ENCODE data around the gene GCC1. TPM values are rescaled to one million over a fixed set of nuclear protein-coding genes. Genes with fewer than 3 reads are reported as not detected.
A peak's percentile ranks its signal among the peaks of the same experiment; 100 is the strongest.

The GCC1 gene
- polyA plus RNA-seq, 3 donors, result 5.9 to 9.2 (median 6.4) TPM

DNA sequence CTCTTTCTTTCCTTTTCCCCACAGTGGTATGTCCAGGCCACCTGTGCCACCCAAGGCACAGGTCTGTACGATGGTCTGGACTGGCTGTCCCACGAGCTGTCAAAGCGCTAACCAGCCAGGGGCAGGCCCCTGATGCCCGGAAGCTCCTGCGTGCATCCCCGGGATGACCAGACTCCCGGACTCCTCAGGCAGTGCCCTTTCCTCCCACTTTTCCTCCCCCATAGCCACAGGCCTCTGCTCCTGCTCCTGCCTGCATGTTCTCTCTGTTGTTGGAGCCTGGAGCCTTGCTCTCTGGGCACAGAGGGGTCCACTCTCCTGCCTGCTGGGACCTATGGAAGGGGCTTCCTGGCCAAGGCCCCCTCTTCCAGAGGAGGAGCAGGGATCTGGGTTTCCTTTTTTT is 5.8 kb upstream of the GCC1 start:
- peaks cover 48 to 62% of the 10 kb centered on the region in 2 donors for H3K4me1 ChIP-seq (ENCODE audit: control insufficient read depth in 1 of 2, insufficient read depth in 2 of 2, low read length in 2 of 2)
- no peak for DNase-seq
- TF ChIP-seq, protein P1, sequence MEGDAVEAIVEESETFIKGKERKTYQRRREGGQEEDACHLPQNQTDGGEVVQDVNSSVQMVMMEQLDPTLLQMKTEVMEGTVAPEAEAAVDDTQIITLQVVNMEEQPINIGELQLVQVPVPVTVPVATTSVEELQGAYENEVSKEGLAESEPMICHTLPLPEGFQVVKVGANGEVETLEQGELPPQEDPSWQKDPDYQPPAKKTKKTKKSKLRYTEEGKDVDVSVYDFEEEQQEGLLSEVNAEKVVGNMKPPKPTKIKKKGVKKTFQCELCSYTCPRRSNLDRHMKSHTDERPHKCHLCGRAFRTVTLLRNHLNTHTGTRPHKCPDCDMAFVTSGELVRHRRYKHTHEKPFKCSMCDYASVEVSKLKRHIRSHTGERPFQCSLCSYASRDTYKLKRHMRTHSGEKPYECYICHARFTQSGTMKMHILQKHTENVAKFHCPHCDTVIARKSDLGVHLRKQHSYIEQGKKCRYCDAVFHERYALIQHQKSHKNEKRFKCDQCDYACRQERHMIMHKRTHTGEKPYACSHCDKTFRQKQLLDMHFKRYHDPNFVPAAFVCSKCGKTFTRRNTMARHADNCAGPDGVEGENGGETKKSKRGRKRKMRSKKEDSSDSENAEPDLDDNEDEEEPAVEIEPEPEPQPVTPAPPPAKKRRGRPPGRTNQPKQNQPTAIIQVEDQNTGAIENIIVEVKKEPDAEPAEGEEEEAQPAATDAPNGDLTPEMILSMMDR (IDR thresholded peaks at IDR 0.05), result no peak
- H3K79me2 ChIP-seq (ENCODE audit: insufficient read depth, low read length), result peaks cover 10% of the 10 kb centered on the region
- peaks cover 0 to 4% (median 0%) of the 10 kb centered on the region in 7 donors for H3K9me3 Mint-ChIP-seq
- H3K36me3 Mint-ChIP-seq, result peaks cover 20 to 29% of the 10 kb centered on the region in 2 donors
- 100% methylated on average over 3 of the region's 7 CpGs for WGBS (ENCODE audit: insufficient coverage)
- peaks cover 0 to 5% (median 1%) of the 10 kb centered on the region in 3 donors for H3K27me3 Mint-ChIP-seq (ENCODE audit: low read depth in 3 of 3)
- H3K9ac ChIP-seq (ENCODE audit: insufficient read depth, low read length, poor library complexity, severe bottlenecking), result no peak overlapping the region
- H3K27ac ChIP-seq (ENCODE audit: low read depth in 1 of 2, low read length in 2 of 2), result no peak overlapping the region
- no peak overlapping the region for H2AFZ ChIP-seq (ENCODE audit: insufficient read depth, low read depth, low read length, poor library complexity, severe bottlenecking)
- H3K27me3 ChIP-seq (ENCODE audit: control insufficient read depth in 2 of 2, insufficient read depth in 2 of 2, low read length in 2 of 2), result no peaks in the 10 kb centered on the region
- H3K4me3 ChIP-seq (replicated peaks in 1 of 3; ENCODE audit: low read depth in 2 of 3, low read length in 3 of 3), result no peak overlapping the region
- H3K9me3 ChIP-seq (replicated peaks in 1 of 2; ENCODE audit: control insufficient read depth in 1 of 2, insufficient read depth in 1 of 2, low read length in 2 of 2), result no peaks in the 10 kb centered on the region
- peaks cover 57% of the 10 kb centered on the region for H3K4me1 Mint-ChIP-seq
- H3K36me3 ChIP-seq (replicated peaks in 1 of 2; ENCODE audit: control insufficient read depth in 1 of 2, insufficient read depth in 2 of 2, low read length in 2 of 2), result peaks cover 15 to 17% of the 10 kb centered on the region in 2 donors
- H3K4me3 Mint-ChIP-seq, result no peak overlapping the region
- H3K4me2 ChIP-seq (replicated peaks; ENCODE audit: extremely low read depth, low read length, poor library complexity, severe bottlenecking), result no peak overlapping the region
- intact Hi-C loops (cut with micrococcal nuclease), result no loop called here
- H4K20me1 ChIP-seq (ENCODE audit: insufficient read depth, low read length), result peaks cover 4% of the 10 kb centered on the region
- peak overlapping the region in 3 of 7 donors; percentile 56 to 70 (median 60) for H3K27ac Mint-ChIP-seq

DNA sequence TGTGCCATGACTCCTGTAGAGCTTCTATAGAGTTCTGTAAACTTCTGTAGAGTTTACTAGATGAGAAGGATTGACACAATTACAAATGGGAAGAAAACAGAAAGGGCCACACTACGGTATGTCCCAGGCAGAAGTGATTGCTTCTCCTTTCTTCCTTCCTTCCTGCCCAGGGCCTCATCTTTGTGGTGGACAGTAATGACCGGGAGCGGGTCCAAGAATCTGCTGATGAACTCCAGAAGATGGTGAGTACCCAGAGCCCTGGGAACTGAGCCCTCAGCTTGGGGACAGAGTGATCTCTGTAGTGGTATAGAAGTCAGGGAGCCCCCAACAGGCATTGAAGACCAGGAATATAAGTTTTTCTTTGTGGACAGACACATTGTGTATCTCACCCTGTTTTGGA is 4.5 kb upstream of the GCC1 start:
- TF ChIP-seq, protein P1 (IDR thresholded peaks at IDR 0.05), result no peak
- intact Hi-C loops (cut with micrococcal nuclease), result loop anchor here (2.0 to 5.0 kb wide), 3 partner anchors 61 to 198 kb away; partner anchors contain the start of genes ZNF800 (in 2 of the 2) and SND1 (in 1 of the 2)
- H3K27ac Mint-ChIP-seq, result peak overlapping the region in 6 of 7 donors; percentile 91 to 98 (median 92)
- peak overlapping the region in 1 of 3 experiments; percentile 93 for H3K4me3 ChIP-seq (replicated peaks in 1 of 3; ENCODE audit: low read depth in 2 of 3, low read length in 3 of 3)
- H3K27me3 Mint-ChIP-seq (ENCODE audit: low read depth in 3 of 3), result peaks cover 0 to 4% (median 1%) of the 10 kb centered on the region in 3 donors
- no peak overlapping the region for H2AFZ ChIP-seq (ENCODE audit: insufficient read depth, low read depth, low read length, poor library complexity, severe bottlenecking)
- peaks cover 15% of the 10 kb centered on the region for H3K79me2 ChIP-seq (ENCODE audit: insufficient read depth, low read length)
- no peaks in the 10 kb centered on the region for H3K27me3 ChIP-seq (ENCODE audit: control insufficient read depth in 2 of 2, insufficient read depth in 2 of 2, low read length in 2 of 2)
- H3K9me3 Mint-ChIP-seq, result peaks cover 0 to 4% (median 0%) of the 10 kb centered on the region in 7 donors
- H3K4me1 ChIP-seq (ENCODE audit: control insufficient read depth in 1 of 2, insufficient read depth in 2 of 2, low read length in 2 of 2), result peaks cover 46 to 64% of the 10 kb centered on the region in 2 donors
- peaks cover 15 to 17% of the 10 kb centered on the region in 2 donors for H3K36me3 ChIP-seq (replicated peaks in 1 of 2; ENCODE audit: control insufficient read depth in 1 of 2, insufficient read depth in 2 of 2, low read length in 2 of 2)
- peaks cover 20 to 29% of the 10 kb centered on the region in 2 donors for H3K36me3 Mint-ChIP-seq
- H4K20me1 ChIP-seq (ENCODE audit: insufficient read depth, low read length), result peaks cover 4% of the 10 kb centered on the region
- peak overlapping the region in 1 of 2 donors; percentile 89 for H3K27ac ChIP-seq (ENCODE audit: low read depth in 1 of 2, low read length in 2 of 2)
- no peak overlapping the region for H3K9ac ChIP-seq (ENCODE audit: insufficient read depth, low read length, poor library complexity, severe bottlenecking)
- H3K9me3 ChIP-seq (replicated peaks in 1 of 2; ENCODE audit: control insufficient read depth in 1 of 2, insufficient read depth in 1 of 2, low read length in 2 of 2), result no peaks in the 10 kb centered on the region
- peak overlapping the region; percentile 96 to 99 for H3K4me3 Mint-ChIP-seq
- no CpG with 5 or more reads among the region's 3 CpGs for WGBS (ENCODE audit: insufficient coverage)
- H3K4me1 Mint-ChIP-seq, result peaks cover 52% of the 10 kb centered on the region
- peak overlapping the region; percentile 90 for H3K4me2 ChIP-seq (replicated peaks; ENCODE audit: extremely low read depth, low read length, poor library complexity, severe bottlenecking)
- DNase-seq, result peak in 2 of 3 donors; percentile 30

Data from CD14-positive monocyte (primary cell).